Measurements from ENCODE around the gene EXOC4.

The EXOC4 gene

GRCh38 chr7:134108802-134109201, 855.9 kb downstream of the EXOC4 start:
- DNase-seq, result no peak

- DNase-seq, result no peak
These were observed 860.8 kb downstream of the EXOC4 start for GRCh38 chr7:134113655-134114054.

- no peak for DNase-seq
These were observed 862.1 kb downstream of the EXOC4 start for GRCh38 chr7:134114992-134115391.

All from stimulated activated CD4-positive, alpha-beta T cell treated with anti-CD3 and anti-CD28 coated beads, Interleukin-15, amount 100 ng/mL, for 24 hours (primary cell).